HCT116 (cell line): Measurements from ENCODE around the gene SORCS2. TPM values are rescaled to one million over a fixed set of nuclear protein-coding genes. Genes with fewer than 3 reads are reported as not detected.

Experiments
- ATAC-seq: fragments of 200-7000 bp; cut with Tn5 transposase; 2 replicates; pipeline ENCODE4 v1.9.1; 2020; ENCODE audit warnings: mild to moderate bottlenecking, moderate library complexity
- BruUV-seq: library from RNA; stranded (reverse); fragments of 400-500 nt; replicated peaks from 2 replicates; lab custom pipeline; 2021; lab: Mats Ljungman, UMichigan
- CTCF ChIA-PET: fragments of 300-600 bp; sonication (Branson Sonifier 250); formaldehyde crosslinking; loops from one replicate; lab custom pipeline; 2021; ENCODE audit warnings: antibody characterized with exemption; lab: Charles Lee
- POLR2A ChIA-PET: fragments of 300-600, 350-600 bp; sonication (Branson Sonifier 250); formaldehyde crosslinking; loops from one replicate; lab custom pipeline; 2021; ENCODE audit warnings: antibody characterized with exemption; lab: Charles Lee
- RAD21 ChIA-PET, 2 experiments: fragments of 300-600 bp; sonication (Branson Sonifier 250); formaldehyde crosslinking; loops; one replicate each; lab custom pipeline; 2023; ENCODE audit warnings: low total read pairs in 2 of 2; ENCODE audit not compliant: uncharacterized antibody in 2 of 2, unreplicated experiment in 2 of 2, low non-redundant PET in 1 of 2; lab: Charles Lee
- DNase-seq: peaks from one replicate; pipeline ENCODE4 v3.0.0-alpha.2; 2010; ENCODE audit warnings: low read depth, low spot score
- H2AFZ ChIP-seq: fragments of 200-600 bp; shearing (Covaris generic), sonication (generic); 2 replicates; pipeline ENCODE4 v1.6.1; 2017; ENCODE audit warnings: low read depth, mixed run types, mixed read lengths, antibody characterized with exemption, low read length; ENCODE audit not compliant: poor library complexity, severe bottlenecking
- H3K27ac ChIP-seq: 2 replicates; pipeline ENCODE4 v1.5.1; 2012; ENCODE audit warnings: low read depth, low read length
- H3K27me3 ChIP-seq: fragments of 200-600 bp; sonication (generic); 2 replicates; pipeline ENCODE4 v1.6.1; 2016; ENCODE audit warnings: mixed run types, low read length, mixed read lengths; ENCODE audit not compliant: insufficient read depth
- H3K36me3 ChIP-seq, 2 experiments: fragments of 200-500 bp in 1 of 2; fragments of 200-600 bp in 1 of 2; sonication (Bioruptor generic) in 1 of 2; sonication (generic) in 1 of 2; 2 replicates each; pipeline versions ENCODE4 v1.5.1 to v1.6.1; 2014 to 2016; ENCODE audit warnings: low read length in 2 of 2, inconsistent platforms in 1 of 2, mixed read lengths in 1 of 2, mixed run types in 1 of 2; ENCODE audit not compliant: insufficient read depth in 2 of 2, control insufficient read depth in 1 of 2
- H3K4me1 ChIP-seq, 2 experiments: fragments of 200-600 bp in 1 of 2; sonication (generic) in 1 of 2; 2 replicates each; pipeline versions ENCODE4 v1.5.1 to v1.6.1; 2012 to 2017; ENCODE audit warnings: low read length in 2 of 2, inconsistent platforms in 1 of 2, mild to moderate bottlenecking in 1 of 2, mixed read lengths in 1 of 2, mixed run types in 1 of 2, moderate library complexity in 1 of 2; ENCODE audit not compliant: insufficient read depth in 2 of 2, control insufficient read depth in 1 of 2
- H3K4me2 ChIP-seq: fragments of 200-600 bp; sonication (generic); 2 replicates; pipeline ENCODE4 v1.6.1; 2017; ENCODE audit warnings: mixed run types, low read length, mixed read lengths
- H3K4me3 ChIP-seq, 2 experiments: fragments of 200-600 bp in 1 of 2; sonication (generic) in 1 of 2; replicated peaks in 1 of 2; 2 replicates each; pipeline ENCODE4 v1.5.1; 2011 to 2016; ENCODE audit warnings: low read length in 2 of 2, control low read depth in 1 of 2, low read depth in 1 of 2, mild to moderate bottlenecking in 1 of 2, mixed read lengths in 1 of 2, mixed run types in 1 of 2
- H3K79me2 ChIP-seq: fragments of 200-600 bp; sonication (generic); 2 replicates; pipeline ENCODE4 v1.6.1; 2017; ENCODE audit warnings: mild to moderate bottlenecking, mixed run types, low read length, moderate library complexity, mixed read lengths; ENCODE audit not compliant: insufficient read depth
- H3K9ac ChIP-seq: fragments of 200-600 bp; sonication (generic); 2 replicates; pipeline ENCODE4 v1.6.1; 2016; ENCODE audit warnings: low read length, mixed read lengths
- H3K9me2 ChIP-seq: fragments of 200-600 bp; sonication (generic), shearing (Covaris generic); 2 replicates; pipeline ENCODE4 v1.6.1; 2017; ENCODE audit warnings: mixed run types, mild to moderate bottlenecking, moderate library complexity; ENCODE audit not compliant: insufficient read depth
- H3K9me3 ChIP-seq, 2 experiments: fragments of 200-500 bp in 1 of 2; fragments of 200-600 bp in 1 of 2; sonication (Bioruptor generic) in 1 of 2; sonication (generic) in 1 of 2; 2 replicates each; pipeline ENCODE4 v1.6.1; 2014 to 2017; ENCODE audit warnings: low read length in 2 of 2, mixed read lengths in 2 of 2, inconsistent platforms in 1 of 2, low read depth in 1 of 2, mild to moderate bottlenecking in 1 of 2, mixed run types in 1 of 2, moderate library complexity in 1 of 2; ENCODE audit not compliant: control insufficient read depth in 1 of 2, insufficient read depth in 1 of 2
- H4K20me1 ChIP-seq: fragments of 200-600 bp; sonication (generic), shearing (Covaris generic); 2 replicates; pipeline ENCODE4 v1.6.1; 2017; ENCODE audit warnings: mixed run types, mild to moderate bottlenecking, moderate library complexity; ENCODE audit not compliant: insufficient read depth
- CBX3 ChIP-seq: IDR thresholded peaks from 2 replicates; pipeline ENCODE4 v1.6.1; 2012; ENCODE audit warnings: low read depth
- CEBPB ChIP-seq: IDR thresholded peaks from 2 replicates; pipeline ENCODE4 v1.6.1; 2012; ENCODE audit warnings: low read depth
- SRF ChIP-seq: IDR thresholded peaks from 2 replicates; pipeline ENCODE4 v1.6.1; 2012; ENCODE audit warnings: low read depth
- YY1 ChIP-seq: IDR thresholded peaks from 2 replicates; pipeline ENCODE4 v1.6.1; 2011; ENCODE audit warnings: low read length, low read depth, moderate library complexity, mild to moderate bottlenecking; ENCODE audit not compliant: insufficient replicate concordance; ENCODE audit errors: extremely low read depth
- ZNF274 ChIP-seq: fragments of 200-500 bp; sonication (Bioruptor generic); IDR thresholded peaks from 2 replicates; pipeline ENCODE4 v1.6.1; 2014; ENCODE audit warnings: mild to moderate bottlenecking, low read depth, low read length, inconsistent platforms
- intact Hi-C: fragments of 100-400 bp; cut with micrococcal nuclease; formaldehyde crosslinking; loops from 2 replicates; pipeline ENCODE4 v1.10.0; 2022
- total RNA-seq: library from RNA; stranded (reverse); gene quantifications from one replicate; pipeline ENCODE4 v1.2.1, GENCODE V29; 2021; ENCODE audit not compliant: unreplicated experiment
- TF ChIP-seq, protein P1 (sequence below): IDR thresholded peaks from 2 replicates; pipeline ENCODE4 v1.6.1; 2012; ENCODE audit warnings: low read depth
- TF ChIP-seq, protein P2 (sequence below): IDR thresholded peaks from 2 replicates; pipeline ENCODE4 v1.6.1; 2012
- TF ChIP-seq, protein P3 (sequence below), 3 experiments: fragments of 200-600 bp in 1 of 3; sonication (generic) in 1 of 3; IDR thresholded peaks in 2 of 3; conservative IDR thresholded peaks in 1 of 3; 2 replicates each; pipeline ENCODE4 v1.5.1; 2012 to 2017; ENCODE audit warnings: low read depth in 2 of 3, low read length in 2 of 3, antibody characterized with exemption in 1 of 3, borderline replicate concordance in 1 of 3, control low read depth in 1 of 3, mild to moderate bottlenecking in 1 of 3, mixed read lengths in 1 of 3, mixed run types in 1 of 3, moderate library complexity in 1 of 3; ENCODE audit not compliant: insufficient read depth in 1 of 3
- TF ChIP-seq, protein P4 (sequence below): IDR thresholded peaks from 2 replicates; pipeline ENCODE4 v1.6.1; 2011; ENCODE audit warnings: mild to moderate bottlenecking, low read length, moderate library complexity; ENCODE audit not compliant: insufficient replicate concordance; ENCODE audit errors: extremely low read depth

SORCS2 gene
- total RNA-seq, 1 experiment from 2014 or later: 0.37 TPM

DNA sequence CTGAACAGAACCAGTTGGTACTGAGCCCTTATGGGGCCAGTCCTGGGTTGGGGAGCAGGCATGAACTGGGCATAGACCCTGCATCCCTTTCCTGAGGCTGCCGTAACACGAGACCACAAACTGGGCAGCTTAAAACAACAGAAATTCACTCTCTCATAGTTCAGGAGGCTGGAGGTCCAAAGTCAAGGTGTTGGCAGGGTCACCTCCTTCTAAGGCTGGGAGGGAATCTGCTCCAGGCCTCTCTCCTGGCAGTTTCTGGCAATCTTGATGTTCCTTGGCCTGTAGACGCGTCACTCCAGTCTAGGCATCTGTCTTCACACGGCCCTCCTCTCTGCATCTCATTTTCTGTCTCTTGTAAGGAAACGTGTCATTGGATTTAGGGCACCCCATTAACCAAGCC is 19.8 kb upstream of the SORCS2 start:
- no TSS peak for BruUV-seq
- H3K27ac ChIP-seq: no peak overlapping the region
- no peaks in the 10 kb centered on the region for H3K36me3 ChIP-seq
- no peaks in the 10 kb centered on the region for H3K9me2 ChIP-seq
- no peaks in the 10 kb centered on the region for H3K9me3 ChIP-seq
- intact Hi-C loops: no loop called here
- no peak for ATAC-seq
- no peak overlapping the region for H3K4me3 ChIP-seq
- H3K27me3 ChIP-seq: no peaks in the 10 kb centered on the region
- POLR2A ChIA-PET: no interaction called here
- H4K20me1 ChIP-seq: no peaks in the 10 kb centered on the region
- no peak overlapping the region for H3K4me2 ChIP-seq
- H3K4me1 ChIP-seq: no peaks in the 10 kb centered on the region
- TF ChIP-seq YY1 (no peak), CBX3 (no peak), ZNF274 (no peak), SRF (no peak), CEBPB (no peak)
- TF ChIP-seq, protein P1, sequence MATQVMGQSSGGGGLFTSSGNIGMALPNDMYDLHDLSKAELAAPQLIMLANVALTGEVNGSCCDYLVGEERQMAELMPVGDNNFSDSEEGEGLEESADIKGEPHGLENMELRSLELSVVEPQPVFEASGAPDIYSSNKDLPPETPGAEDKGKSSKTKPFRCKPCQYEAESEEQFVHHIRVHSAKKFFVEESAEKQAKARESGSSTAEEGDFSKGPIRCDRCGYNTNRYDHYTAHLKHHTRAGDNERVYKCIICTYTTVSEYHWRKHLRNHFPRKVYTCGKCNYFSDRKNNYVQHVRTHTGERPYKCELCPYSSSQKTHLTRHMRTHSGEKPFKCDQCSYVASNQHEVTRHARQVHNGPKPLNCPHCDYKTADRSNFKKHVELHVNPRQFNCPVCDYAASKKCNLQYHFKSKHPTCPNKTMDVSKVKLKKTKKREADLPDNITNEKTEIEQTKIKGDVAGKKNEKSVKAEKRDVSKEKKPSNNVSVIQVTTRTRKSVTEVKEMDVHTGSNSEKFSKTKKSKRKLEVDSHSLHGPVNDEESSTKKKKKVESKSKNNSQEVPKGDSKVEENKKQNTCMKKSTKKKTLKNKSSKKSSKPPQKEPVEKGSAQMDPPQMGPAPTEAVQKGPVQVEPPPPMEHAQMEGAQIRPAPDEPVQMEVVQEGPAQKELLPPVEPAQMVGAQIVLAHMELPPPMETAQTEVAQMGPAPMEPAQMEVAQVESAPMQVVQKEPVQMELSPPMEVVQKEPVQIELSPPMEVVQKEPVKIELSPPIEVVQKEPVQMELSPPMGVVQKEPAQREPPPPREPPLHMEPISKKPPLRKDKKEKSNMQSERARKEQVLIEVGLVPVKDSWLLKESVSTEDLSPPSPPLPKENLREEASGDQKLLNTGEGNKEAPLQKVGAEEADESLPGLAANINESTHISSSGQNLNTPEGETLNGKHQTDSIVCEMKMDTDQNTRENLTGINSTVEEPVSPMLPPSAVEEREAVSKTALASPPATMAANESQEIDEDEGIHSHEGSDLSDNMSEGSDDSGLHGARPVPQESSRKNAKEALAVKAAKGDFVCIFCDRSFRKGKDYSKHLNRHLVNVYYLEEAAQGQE: no peak
- TF ChIP-seq, protein P2, sequence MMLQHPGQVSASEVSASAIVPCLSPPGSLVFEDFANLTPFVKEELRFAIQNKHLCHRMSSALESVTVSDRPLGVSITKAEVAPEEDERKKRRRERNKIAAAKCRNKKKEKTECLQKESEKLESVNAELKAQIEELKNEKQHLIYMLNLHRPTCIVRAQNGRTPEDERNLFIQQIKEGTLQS: no peak
- TF ChIP-seq, protein P3, sequence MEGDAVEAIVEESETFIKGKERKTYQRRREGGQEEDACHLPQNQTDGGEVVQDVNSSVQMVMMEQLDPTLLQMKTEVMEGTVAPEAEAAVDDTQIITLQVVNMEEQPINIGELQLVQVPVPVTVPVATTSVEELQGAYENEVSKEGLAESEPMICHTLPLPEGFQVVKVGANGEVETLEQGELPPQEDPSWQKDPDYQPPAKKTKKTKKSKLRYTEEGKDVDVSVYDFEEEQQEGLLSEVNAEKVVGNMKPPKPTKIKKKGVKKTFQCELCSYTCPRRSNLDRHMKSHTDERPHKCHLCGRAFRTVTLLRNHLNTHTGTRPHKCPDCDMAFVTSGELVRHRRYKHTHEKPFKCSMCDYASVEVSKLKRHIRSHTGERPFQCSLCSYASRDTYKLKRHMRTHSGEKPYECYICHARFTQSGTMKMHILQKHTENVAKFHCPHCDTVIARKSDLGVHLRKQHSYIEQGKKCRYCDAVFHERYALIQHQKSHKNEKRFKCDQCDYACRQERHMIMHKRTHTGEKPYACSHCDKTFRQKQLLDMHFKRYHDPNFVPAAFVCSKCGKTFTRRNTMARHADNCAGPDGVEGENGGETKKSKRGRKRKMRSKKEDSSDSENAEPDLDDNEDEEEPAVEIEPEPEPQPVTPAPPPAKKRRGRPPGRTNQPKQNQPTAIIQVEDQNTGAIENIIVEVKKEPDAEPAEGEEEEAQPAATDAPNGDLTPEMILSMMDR (IDR thresholded peaks at IDR 0.05 in 2 of 3, conservative IDR thresholded peaks at IDR 0.05 in 1 of 3; ENCODE audit: borderline replicate concordance in 1 of 3, insufficient read depth in 1 of 3, low read depth in 2 of 3, low read length in 2 of 3): no peak
- TF ChIP-seq, protein P4, sequence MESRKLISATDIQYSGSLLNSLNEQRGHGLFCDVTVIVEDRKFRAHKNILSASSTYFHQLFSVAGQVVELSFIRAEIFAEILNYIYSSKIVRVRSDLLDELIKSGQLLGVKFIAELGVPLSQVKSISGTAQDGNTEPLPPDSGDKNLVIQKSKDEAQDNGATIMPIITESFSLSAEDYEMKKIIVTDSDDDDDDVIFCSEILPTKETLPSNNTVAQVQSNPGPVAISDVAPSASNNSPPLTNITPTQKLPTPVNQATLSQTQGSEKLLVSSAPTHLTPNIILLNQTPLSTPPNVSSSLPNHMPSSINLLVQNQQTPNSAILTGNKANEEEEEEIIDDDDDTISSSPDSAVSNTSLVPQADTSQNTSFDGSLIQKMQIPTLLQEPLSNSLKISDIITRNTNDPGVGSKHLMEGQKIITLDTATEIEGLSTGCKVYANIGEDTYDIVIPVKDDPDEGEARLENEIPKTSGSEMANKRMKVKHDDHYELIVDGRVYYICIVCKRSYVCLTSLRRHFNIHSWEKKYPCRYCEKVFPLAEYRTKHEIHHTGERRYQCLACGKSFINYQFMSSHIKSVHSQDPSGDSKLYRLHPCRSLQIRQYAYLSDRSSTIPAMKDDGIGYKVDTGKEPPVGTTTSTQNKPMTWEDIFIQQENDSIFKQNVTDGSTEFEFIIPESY: no peak
- TF ChIP-seq, all 23 proteins: peak for 0
- DNase-seq: no peak
- ChIA-PET RAD21 (no interaction called here), CTCF (no interaction called here)
- no peaks in the 10 kb centered on the region for H3K79me2 ChIP-seq
- H3K9ac ChIP-seq: no peak overlapping the region
- no peak overlapping the region for H2AFZ ChIP-seq
